T-helper 1 cell treated with Interleukin-12 subunit alpha and Interleukin-12 subunit beta and Interleukin-4 antibody, amounts not matched to agents 30 ng/mL and 1 ng/mL, for 36 hours (primary cell): ENCODE measurements around the gene AK9. TPM values are rescaled to one million over a fixed set of nuclear protein-coding genes. Genes with fewer than 3 reads are reported as not detected.
"Not testable (repeated sequence)": the region's sequence is repeated elsewhere in the genome, so short reads cannot be mapped to it uniquely, and the experiment has no call there.

Experiments
- intact Hi-C: fragments of 100-400 bp; cut with micrococcal nuclease; formaldehyde crosslinking; loops from one replicate; pipeline ENCODE4 v1.15.1; 2024
- total RNA-seq: library from RNA; stranded (reverse); gene quantifications from 2 replicates; pipeline ENCODE4 v1.2.3, GENCODE V29; 2022

AK9 gene
- total RNA-seq, 1 donor from 2014 or later, result 4.0 TPM

DNA sequence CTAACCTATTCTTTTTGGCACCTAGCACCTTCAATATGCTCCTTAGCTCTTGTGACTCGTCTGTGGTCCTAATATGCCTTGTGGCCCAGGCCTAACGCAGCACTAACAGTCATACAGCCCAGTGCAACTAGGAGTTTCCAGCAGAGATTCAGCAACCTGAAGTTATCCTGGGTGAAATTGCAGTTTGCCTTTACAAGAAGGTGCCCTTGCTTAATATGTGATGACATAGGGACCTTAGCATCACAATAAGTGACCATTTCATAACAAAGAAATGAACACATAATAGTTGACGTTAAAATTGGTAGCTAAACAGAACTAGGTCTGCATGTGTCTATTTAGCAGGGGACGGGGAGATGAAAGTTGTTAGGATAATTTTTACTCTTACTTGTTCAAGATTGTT lies 10.2 kb upstream of the AK9 start:
- intact Hi-C loops, result no loop called here

DNA sequence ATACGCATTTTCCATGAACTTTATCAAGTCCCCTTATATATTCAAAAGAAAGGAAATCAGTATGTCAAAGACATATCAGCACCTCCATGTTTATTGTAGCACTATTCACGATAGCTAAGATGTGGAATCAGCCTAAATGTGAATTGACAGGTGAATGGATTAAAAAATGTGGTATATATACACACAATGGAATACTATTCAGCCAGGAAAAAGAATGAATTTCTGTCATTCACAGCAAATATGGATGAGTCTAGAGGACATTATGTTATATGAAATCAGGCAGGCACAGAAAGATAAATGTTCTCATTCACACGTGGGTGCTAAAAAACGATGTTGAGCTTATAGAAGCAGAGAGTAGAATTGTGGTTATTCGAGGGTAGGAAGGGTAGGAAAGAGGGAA lies 5.4 kb upstream of the AK9 start:
- intact Hi-C loops, result loop anchor here (10.0 kb wide), 2 partner anchors 692 to 1178 kb away; partner anchors contain the start of gene AMD1

DNA sequence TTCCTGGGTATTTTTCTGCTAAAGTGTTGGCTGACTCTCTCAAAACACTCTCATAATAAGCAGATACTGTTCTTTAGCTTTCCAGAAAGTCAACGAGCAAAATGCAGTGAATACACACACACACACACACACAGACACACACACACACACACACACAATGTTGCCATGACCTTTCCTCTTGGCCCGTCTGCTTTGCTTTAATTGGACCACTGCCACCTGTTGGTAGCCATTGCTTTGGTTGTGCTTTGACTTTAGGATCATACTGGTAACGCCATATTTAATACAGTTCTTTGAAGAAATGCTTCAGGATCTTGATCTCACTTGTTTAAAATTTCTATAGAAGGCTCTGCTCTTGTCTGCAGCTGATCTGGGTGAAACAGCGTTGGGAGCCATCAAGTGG lies 4.5 kb upstream of the AK9 start:
- intact Hi-C loops, result loop anchor here (10.0 kb wide), 2 partner anchors 691 to 1179 kb away; partner anchors contain the start of gene AMD1

DNA sequence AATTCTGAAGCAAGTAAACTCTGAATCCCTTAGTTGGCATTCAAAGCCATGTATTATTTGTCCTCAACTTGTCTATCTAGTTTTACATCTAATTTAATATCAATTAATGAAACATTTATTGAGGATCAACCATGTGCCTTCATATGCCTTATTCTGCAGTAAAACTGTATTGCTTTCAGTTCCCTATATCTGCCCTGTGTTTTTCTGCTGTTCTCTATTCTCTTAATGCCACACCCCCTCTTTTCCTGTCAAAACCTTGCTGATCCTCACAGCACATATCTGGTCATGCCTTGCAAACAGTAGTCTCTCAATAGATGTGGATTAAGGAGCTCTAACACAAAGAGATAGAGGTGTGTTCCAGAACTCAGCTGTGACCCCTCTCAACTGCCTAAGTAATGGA lies 2.1 kb upstream of the AK9 start:
- intact Hi-C loops, result loop anchor here (5.0 to 10.0 kb wide), 6 partner anchors 688 to 1736 kb away; partner anchors contain the start of genes AMD1, GTF3C6, SEC63 and SLC16A10

DNA sequence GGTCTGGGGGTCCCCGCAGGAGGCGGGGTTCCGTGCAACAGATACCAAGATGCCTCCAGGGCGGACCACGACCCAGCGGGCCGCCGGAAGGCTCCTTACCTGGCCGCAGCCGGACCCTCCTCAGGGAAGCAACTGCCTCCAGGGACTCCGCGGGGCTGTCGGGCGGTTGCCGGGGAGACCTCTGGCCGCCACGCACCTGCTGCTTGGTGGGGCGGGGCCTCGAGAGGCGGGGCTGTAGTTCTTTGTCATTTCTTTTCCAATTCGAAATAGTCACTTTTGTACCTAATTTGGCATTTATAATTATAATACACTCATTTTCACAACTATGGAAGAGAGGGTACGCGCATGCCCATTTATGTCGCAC lies 647 bp downstream of the AK9 start:
- intact Hi-C loops, result loop anchor here (2.0 to 10.0 kb wide), 10 partner anchors 94 to 1733 kb away; partner anchors contain the start of genes AMD1, GTF3C6, SEC63 and SLC16A10

DNA sequence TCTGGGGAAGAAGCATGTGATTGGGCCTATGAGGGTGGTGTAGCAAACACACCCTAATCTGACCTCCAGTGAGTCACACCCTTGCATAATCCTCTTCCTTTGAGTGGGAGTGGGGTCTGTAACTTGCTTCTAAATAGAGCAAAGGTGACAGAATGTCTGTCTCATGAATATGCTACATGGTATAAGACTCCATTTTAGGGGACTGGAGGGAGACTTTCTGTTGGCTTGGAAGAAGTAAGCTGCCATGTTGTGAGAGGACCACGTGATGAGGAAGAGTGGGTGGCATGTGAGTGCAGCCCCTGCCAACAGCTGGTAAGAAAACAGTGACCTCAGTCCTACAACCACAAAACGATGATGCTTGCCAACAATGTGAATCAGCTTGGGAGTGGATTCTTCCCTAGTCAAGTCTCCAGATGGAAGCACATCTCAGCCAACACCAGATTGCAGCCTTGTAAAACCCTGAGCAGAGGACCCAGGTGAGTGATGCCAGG lies 3.7 kb downstream of the AK9 start:
- intact Hi-C loops, result no loop called here

DNA sequence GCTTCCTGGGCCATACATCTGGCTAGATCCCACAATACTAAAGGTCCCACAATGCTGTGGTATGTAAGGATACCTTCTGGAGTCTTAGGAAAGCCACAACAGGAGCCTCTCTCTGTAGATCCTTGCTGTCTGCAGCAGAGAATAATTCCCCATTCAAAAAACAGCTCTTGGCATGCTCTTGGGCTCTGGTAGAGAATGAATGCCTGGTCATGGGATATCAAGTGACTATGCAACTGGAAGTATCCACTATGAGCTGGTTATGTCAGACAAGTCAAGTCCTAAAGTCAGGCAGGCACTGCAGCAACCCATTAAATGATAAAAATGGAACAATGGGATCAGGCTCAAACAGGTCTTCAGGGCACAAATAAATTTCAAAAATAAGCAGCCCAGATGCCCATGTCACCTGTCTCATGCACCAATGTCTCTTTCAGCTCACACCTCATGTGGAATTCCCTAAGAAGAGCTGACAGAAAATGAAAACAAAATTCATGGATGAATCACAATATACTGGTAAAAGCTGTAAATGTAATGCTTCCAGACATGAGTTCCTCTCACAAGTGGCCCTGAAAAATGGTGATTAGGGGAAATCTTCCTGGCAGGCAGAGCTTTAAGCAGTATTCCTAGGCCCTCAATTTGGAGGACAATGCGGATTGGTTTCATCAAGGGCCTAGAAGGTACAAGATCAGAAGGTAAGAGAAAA lies 4.3 kb downstream of the AK9 start:
- intact Hi-C loops, result no loop called here

DNA sequence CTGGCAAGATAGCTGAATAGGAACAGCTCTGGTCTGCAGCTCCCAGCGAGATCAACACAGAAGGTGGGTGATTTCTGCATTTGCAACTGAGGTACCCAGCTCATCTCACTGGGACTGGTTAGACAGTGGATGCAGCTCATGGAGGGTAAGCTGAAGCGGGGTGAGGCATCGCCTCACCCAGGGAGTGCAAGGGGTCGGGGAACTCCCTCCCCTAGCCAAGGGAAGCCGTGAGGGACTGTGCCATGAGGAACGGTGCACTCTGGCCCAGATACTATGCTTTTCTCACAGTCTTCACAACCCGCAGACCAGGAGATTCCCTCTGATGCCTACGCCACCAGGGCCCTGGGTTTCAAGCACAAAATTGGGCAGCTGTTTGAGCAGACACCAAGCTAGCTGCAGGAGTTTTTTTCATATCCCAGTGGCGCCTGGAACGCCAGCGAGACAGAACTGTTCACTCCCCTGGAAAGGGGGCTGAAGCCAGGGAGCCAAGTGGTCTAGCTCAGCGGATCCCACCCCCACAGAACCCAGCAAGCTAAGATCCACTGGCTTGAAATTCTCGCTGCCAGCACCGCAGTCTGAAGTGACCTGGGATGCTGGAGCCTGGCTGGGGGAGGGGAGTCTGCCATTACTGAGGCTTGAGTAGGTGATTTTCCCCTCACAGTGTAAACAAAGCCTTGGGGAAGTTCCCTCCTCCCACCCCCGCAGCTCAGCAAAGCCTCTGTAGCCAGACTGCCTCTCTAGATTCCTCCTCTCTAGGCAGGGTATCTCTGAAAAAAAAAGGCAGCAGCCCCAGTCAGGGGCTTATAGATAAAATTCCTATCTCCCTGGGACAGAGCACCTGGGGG lies 12.1 kb downstream of the AK9 start:
- intact Hi-C loops, result not testable (repeated sequence)

DNA sequence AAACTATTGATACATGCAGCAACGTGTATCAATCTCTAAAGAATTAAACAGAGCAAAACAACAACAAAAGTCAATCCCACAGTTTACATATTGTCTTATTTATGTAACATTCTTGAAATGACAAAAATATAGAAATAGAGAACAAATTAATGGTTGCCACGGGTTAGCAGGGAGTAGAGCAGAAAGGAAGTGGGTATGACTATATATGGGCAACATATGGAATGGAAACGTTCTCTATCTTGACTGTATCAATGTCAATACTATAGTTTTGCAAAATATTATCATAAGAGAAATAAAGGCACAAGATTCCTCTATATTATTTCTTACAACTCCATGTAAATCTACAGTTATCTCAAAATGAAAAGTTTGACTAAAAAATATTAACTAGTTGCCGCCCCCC lies 12.8 kb downstream of the AK9 start:
- intact Hi-C loops, result no loop called here

DNA sequence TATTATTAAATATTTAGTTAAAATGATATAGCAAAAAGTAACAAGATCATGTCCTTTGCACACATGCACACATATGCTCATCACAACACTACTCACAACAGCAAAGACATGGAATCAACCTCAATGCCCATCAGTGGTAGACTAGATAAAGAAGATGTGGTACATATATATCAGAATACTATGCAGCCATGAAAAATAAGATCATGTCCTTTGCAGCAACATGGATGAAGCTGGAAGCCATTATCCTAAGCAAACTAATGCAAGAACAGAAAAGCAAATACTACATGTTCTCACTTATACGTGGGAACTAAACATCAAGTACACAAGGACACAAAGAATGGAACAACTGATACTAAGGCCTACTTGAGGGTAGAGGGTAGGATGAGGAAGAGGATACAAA lies 14.3 kb downstream of the AK9 start:
- intact Hi-C loops, result no loop called here

DNA sequence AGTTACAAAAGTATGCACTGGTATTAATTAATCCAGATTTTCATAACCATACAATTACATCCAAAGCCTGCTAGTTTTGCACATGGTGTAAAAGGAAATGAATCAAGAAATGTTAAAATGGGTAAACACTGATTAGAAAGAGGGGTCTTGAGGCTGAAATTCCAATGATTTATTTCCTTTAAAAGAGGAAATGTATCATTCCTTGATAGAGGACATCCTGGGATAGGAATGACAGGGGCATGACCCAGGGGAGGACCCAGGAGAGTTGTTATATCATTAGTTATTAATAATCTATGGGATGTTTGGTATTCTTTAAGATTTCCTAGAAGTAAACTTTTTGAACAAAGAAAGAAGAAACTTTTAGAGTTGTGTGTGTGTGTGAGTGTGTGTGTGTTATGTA lies 18.2 kb downstream of the AK9 start:
- intact Hi-C loops, result no loop called here

DNA sequence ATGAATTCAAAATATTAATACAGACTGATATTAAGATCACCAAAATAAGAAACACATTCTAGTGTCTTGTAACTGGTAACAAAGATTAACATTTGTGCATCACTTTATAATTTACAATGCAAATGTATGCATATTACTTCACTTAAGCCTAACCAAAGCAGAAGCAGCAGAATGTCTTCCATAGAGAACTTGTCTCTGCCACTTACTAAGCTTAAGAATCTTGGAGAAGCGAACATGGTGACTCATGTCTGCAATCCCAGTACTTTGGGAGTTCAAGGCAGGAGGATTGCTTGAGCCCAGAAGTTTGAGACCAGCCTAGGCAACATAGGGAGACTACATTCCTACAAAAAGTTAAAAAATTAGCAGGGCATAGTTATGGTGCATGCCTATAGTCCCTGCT lies 18.8 kb downstream of the AK9 start:
- intact Hi-C loops, result no loop called here

DNA sequence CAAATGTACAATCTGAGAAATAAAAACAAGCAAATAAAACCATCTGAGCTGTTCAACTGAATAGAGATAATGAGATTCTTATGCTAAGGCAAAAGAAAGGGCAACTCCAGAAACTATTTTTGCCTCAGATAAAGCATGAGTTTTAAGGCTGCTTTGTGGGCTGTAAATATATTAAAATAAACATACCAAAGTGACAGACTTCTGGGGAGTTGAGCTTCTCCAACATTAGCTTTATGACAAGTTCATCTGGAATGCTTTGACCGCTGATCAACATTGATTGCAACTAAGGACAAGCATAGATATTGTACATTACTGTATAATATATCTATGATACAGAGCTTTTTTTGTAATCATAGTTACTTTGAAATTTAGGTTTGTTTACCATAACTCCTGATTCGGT lies 19.3 kb downstream of the AK9 start:
- intact Hi-C loops, result no loop called here

DNA sequence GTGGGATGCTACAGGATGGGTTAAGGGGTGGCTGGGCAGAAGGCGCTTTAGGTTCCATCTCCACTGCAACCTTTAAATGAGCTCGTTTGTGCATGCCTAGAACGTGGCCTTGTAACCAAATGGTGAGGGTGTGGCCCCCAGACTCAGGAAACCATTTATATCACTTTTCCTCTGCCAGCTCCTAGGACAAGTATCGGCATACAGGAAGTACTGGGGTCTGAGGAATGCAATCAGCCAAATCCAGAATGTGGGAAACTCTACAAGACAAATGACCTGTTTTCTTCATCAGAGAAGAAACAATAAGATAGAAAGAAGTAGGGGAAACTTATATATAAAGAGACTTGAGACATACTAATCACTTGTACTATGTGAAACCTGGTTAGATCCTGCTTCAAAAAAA lies 21.2 kb downstream of the AK9 start:
- intact Hi-C loops, result no loop called here

DNA sequence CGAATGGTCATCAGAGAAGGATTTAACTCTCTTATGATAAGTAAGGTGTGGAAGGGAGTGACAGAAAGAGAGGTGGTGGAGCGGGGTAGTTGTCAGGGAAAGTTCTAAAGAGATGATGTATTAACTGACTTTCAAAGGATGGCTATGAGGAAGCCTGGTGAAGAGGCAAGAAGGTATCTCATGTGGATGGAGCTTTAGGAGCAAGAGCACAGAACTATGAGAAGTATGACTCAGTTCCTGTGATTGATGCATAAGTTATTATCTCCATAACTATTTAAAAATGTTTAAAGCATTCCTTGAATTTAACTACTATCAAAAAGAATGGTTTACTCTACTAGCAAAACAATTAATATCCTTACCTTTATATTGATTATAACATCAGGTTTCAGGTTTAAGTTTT lies 28.8 kb downstream of the AK9 start:
- intact Hi-C loops, result no loop called here

DNA sequence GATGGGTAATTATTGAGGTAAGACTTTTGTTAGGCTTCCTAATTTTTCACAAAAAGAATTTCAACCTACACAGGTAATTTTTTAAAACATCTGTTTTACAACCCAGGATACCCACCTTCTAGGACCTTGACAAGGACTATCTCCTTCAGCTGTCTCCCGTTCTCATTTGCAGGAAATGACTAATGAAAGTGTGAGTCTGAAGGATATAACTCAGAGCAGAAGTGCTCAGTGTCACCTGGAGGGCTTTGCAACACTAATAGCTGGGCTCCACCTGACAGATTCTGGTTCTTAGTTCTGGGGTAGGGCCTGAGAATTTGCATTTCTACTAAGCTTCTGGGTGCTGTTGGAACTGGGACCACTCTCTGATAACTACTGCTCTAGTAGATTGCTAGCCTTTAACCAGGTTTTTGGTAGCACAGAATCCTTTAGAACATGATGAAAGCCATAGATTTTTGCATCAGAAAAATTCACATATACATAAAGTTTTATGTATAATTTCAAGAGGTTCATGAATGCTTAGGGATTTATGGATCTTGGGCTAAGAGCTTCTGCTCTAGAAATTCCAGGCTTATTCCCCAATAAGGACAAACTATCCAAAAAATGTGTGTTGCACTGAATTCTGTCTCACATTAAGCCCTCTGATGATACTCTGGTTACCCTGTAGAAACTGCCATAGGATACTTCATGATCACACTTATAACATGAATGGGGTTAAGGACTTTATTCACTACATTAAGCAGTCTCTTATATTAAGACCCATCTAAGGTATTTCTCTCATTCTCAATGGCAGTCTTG lies 30.3 kb downstream of the AK9 start:
- intact Hi-C loops, result no loop called here

DNA sequence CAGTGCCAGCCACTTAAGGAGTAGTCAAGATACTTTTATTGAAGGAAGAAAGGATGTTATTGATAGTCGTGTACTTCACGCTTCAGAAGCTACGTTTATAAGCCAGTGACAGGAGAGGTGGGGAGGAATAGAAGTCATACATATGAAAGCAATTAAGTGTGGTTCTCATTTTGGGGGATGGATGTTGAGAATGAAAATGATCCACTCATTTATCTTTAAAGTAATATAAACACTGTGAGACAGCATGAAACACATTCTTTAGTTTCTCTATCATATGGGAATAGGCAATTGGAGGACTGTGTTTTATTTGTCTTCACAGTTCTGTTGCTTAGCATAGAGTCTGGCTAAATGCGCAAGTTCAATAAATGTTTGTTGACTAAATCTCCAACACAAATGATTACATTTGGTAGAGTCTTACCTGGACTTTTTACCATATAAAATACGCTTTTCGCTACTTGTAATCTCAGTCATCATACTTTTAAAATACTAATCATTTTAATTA lies 35.2 kb downstream of the AK9 start:
- intact Hi-C loops, result no loop called here

DNA sequence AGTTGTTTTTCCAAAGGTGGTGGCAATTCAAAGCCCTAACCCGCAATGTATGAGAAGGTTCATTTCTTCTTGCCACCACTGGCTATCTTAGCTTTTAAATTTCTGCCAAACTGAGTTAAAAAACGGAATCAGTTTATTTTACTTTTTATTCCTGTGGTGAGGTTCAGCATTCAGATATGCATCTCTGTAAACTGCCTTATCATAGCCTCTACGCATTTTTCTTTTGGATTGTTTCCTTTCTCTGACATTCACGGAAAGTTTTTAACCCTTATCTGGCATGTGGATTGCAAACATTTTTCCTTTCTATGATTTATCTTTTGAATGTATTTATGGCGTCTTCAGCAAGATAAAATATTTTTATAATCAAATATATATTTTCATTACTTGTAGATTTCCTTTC lies 37.7 kb downstream of the AK9 start:
- intact Hi-C loops, result no loop called here

DNA sequence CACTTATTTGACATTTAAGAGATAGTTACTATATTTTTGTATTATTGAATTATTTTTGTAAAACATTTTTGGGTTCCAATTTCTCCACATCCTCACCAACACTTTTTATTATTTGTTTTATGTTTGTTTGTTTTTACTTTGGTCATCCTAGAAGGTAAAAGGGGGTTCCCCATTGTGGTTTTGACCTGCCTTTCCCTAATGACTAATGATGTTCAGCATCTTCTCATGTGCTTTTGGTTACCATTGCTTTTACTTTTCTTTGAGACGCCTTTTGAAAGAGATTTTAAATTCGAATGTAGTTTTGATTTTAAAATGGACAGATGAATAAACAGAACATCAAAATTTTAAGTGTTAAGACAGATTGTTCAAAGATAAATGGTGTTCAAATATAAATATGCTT lies 46.9 kb downstream of the AK9 start:
- intact Hi-C loops, result no loop called here

DNA sequence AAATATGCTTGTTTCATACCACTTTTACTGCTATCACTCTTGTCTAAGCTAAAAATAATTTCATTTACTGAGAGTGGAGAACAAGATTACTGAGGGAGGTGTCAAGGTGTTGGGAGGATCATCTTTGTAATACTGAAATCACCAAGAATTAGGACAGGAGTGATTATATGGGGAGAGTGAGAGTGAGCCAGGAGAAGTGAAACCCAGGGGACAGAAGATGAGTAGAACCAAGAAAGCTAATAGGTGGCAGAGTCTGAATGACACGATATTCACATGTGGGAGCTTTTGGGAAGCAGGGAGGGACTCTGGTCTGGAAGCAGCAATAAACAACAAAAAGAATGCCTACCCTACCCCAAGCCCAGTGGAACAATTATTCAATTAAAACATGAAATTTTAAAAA lies 58.6 kb downstream of the AK9 start:
- intact Hi-C loops, result no loop called here

DNA sequence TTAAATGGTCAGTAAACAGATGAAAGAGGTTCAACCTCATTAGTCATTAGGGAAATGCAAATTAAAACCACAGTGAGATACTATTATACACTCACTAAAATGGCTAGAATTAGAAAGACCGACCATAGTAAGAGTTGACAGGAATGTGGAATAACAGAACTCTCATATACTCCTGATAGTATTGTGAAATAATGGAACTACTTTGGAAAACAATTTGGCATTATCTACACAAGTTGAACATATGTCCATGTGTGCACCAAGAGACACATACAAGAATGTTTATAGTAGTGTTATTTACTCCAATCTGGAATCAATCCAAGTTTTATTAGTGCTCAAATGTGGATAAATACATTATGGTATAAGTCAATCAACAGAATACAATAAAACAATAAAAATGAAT lies 59.6 kb downstream of the AK9 start:
- intact Hi-C loops, result no loop called here
